Fibroblast of the aortic adventitia (primary cell): ENCODE results near the gene GNA12. TPM values are rescaled to one million over a fixed set of nuclear protein-coding genes. Genes with fewer than 3 reads are reported as not detected.
A peak's percentile ranks its signal among the peaks of the same experiment; 100 is the strongest.

Experiments used
- DNase-seq: peaks from one replicate; pipeline ENCODE4 v3.0.0-alpha.2; 2010; ENCODE audit warnings: low read depth
- H3K4me3 ChIP-seq: 2 replicates; pipeline ENCODE4 v1.5.1; 2011; ENCODE audit warnings: low read depth, mild to moderate bottlenecking, control low read depth, low read length, moderate library complexity
- total RNA-seq: library from RNA; depleted of rRNA; stranded (reverse); fragments of >200 nt; gene quantifications from 2 replicates; pipeline ENCODE4 v1.2.3, GENCODE V29; 2012; ENCODE audit warnings: low replicate concordance
- TF ChIP-seq, protein P1 (sequence below): IDR thresholded peaks from 2 replicates; pipeline ENCODE4 v1.5.1; 2011; ENCODE audit warnings: mild to moderate bottlenecking, low read length, control low read depth, inconsistent platforms; ENCODE audit not compliant: insufficient read depth

GNA12 gene
- total RNA-seq, 1 donor, result 16.2 TPM

DNA sequence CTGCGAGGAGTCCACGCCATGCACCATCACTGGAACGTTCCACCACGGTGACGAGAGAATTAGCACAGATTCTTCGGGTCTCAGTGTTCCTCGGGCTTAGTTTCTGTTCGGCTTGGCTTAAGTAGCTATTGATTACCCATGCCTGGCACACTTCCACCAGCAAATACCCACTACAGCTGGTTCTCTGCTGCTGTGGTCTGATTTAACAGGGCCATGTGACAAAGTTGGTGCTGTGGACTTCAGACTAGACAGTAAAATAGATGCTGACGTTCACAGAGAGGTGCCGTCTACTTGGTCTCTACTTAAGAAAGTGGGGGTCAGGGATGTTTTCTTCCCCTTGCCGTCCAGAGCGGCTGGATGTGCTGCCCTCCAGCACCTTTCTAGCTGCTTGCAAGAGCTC, 11.6 kb downstream of the GNA12 start:
- TF ChIP-seq, protein P1, sequence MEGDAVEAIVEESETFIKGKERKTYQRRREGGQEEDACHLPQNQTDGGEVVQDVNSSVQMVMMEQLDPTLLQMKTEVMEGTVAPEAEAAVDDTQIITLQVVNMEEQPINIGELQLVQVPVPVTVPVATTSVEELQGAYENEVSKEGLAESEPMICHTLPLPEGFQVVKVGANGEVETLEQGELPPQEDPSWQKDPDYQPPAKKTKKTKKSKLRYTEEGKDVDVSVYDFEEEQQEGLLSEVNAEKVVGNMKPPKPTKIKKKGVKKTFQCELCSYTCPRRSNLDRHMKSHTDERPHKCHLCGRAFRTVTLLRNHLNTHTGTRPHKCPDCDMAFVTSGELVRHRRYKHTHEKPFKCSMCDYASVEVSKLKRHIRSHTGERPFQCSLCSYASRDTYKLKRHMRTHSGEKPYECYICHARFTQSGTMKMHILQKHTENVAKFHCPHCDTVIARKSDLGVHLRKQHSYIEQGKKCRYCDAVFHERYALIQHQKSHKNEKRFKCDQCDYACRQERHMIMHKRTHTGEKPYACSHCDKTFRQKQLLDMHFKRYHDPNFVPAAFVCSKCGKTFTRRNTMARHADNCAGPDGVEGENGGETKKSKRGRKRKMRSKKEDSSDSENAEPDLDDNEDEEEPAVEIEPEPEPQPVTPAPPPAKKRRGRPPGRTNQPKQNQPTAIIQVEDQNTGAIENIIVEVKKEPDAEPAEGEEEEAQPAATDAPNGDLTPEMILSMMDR, result no peak
- no peak for DNase-seq
- H3K4me3 ChIP-seq, result no peak overlapping the region

DNA sequence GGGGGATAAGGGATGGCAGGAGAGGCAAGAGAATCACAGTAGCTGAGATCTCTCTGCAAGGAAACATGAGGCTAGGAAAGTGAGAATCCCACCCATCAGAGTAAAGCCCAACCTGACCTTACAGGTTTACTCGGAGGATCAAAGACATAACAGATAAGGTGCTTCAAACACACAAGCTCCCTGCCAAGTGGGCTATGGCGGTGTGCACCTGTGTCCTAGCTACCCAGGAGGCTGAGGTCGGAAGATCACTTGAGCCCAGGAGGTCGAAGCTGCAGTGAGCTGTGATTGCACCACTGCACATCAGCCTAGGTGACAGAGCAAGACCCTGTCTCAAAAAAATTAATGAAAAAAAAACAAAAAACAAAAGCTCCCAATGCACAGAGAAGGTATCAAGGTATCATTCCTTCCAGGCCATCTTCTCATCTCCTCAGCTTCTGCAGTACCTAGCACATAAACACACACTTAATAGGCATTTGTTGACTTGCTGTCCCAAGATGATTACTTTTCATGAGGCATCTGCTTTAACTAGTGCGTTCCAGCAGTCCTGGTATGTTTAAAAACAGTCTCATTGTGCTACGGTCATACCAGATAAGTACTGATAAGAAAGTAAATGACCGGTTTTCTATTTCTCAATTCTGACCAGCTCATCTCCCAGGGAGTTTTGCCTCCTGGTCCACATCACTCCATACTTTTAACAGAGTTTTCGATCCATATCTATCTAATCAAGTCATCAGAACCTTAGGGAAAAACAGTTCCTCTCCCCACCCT, 13.3 kb downstream of the GNA12 start:
- H3K4me3 ChIP-seq, result no peak overlapping the region
- TF ChIP-seq, protein P1, result no peak
- DNase-seq, result peak; percentile 69

DNA sequence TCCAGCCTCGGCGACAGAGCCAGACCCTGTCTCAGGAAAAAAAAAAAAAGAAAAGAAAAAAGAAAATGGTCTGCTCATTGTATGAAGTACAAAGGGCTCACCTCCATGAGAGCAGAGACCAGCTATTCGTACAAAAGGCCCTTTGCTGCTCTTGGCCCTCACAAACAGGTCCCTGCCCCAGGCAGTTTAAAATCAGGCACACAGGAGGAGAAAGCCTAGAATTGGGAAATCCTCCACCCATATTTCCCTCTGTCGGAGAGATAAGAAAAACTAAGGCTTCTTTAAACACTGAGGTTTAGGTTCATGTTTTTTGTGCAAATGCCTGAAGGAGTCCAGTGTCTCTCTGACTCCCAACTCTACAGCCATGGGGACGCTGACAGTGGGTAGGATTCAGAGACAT, 15.1 kb downstream of the GNA12 start:
- no peak overlapping the region for H3K4me3 ChIP-seq
- TF ChIP-seq, protein P1, result no peak
- peak; percentile 16 for DNase-seq

DNA sequence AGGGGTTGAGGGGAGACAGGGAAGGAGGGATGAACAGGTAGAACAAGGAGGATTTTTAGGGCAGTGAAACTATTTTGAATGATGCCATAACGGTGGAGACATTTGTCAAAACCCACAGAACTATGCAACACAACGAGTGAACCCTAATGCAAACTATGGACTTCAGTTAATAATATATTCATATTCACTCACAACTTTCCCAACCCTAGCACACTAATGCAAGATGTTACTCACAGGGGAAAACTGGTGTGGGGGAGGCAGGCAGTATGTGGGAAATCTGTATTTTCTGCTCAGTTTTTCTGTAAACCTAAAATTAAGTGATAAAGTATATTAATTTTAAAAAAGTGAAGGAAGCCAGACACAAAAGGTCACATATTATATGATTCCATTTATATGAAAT, 17.3 kb downstream of the GNA12 start:
- TF ChIP-seq, protein P1, result no peak
- no peak overlapping the region for H3K4me3 ChIP-seq
- no peak for DNase-seq

DNA sequence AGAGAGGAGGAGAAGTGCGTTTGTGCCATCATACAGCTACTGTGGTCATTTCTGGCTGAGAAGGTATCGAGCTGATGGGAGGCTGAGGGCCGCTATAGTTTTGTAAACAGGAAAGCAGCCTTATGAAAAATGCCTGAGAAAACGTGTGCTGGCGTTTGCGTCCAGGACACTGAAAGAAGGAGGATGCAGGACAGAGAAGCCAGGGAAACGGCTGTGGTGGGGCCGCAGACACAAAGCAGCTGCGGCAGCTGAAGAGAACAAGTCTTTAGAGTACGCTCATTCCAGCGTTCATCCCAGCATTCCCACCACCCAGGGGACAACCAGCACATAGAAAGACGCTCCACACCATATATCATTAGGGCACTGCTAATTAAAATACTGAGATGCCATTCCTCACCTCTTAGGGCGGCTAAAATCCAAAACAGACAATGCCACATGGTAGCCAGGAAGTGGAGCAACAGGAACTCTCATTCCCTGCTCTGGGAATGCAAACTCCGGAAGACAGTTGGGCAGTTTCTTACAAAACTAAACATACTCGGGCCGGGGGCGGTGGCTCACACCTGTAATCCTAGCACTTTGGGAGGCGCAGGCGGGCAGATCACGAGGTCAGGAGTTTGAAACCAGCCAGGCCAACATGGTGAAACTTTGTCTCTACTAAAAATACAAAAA, 18.4 kb downstream of the GNA12 start:
- DNase-seq, result no peak
- TF ChIP-seq, protein P1, result no peak
- no peak overlapping the region for H3K4me3 ChIP-seq

DNA sequence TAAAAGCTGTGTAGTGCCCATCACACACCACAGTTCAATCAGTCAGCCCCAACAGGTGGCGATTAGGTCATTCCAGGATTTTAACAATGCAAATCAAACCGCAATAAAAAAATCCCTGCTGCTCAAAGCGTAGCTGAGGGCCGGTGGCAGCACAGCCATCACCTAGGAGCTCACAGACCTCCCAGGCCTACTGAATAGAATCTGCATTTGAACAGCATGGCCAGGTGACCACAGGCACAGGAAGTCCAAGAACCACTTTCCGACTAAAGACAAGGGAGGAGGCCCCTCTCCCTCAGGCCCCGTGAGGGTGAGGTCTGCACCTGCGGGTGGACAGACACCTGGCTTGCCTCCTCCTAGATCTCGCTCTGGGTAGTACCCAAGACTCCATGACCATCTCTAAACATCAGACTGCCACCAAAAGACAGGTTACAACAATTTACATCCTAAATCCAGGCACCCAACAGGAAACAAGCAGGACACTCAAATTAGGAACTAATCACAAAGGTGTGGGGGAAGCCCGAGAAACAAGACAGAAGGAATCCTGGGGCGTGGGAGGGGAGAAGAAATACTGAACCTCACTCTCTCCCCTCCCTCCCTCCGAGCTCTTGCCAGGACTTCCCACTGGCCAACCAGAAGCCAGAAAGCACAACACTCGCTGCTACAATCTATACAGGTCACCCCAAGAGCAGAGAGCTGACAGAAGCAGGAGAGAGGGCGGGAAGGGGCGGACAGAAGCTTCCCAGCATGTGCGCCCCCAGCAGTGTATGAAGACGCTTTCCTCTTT, 19.2 kb downstream of the GNA12 start:
- DNase-seq, result no peak
- TF ChIP-seq, protein P1, result no peak
- no peak overlapping the region for H3K4me3 ChIP-seq
